ENCODE data around the gene SPRR4. TPM values are rescaled to one million over a fixed set of nuclear protein-coding genes. Genes with fewer than 3 reads are reported as not detected.

SPRR4 gene
- total RNA-seq, 1 experiment from 2014 or later: not detected

- ATAC-seq: no peak
- H3K9me3 Mint-ChIP-seq: no peaks in the 10 kb centered on the region
- no peaks in the 10 kb centered on the region for H3K36me3 Mint-ChIP-seq
- ChIA-PET POLR2A (no interaction called here), CTCF (interaction anchor here (1.1 to 1.5 kb wide), 2 partner anchors 20 to 211 kb away, joined by 3 to 6 read pairs; no protein-coding TSS in a partner anchor)
- no peak overlapping the region for H3K27ac Mint-ChIP-seq
- H3K4me1 Mint-ChIP-seq: 0 out of 2 replicates have a peak, but pooled peaks cover 7% of the 10 kb centered on the region
- DNase-seq (ENCODE audit: low spot score): no peak
- no peak overlapping the region for H3K4me3 Mint-ChIP-seq
- peaks cover 24% of the 10 kb centered on the region for H3K27me3 Mint-ChIP-seq (ENCODE audit: low read depth)
- TF ChIP-seq PREB (CRISPR knock-in tag; IDR thresholded peaks at IDR 0.05; ENCODE audit: borderline replicate concordance) (no peak), HMGA2 (CRISPR knock-in tag; IDR thresholded peaks at IDR 0.05) (no peak), IRF2 (CRISPR knock-in tag; IDR thresholded peaks at IDR 0.05; ENCODE audit: borderline replicate concordance, low read depth) (no peak), ARID4B (CRISPR knock-in tag; IDR thresholded peaks at IDR 0.05; ENCODE audit: borderline replicate concordance) (no peak), SP1 (CRISPR knock-in tag; conservative IDR thresholded peaks at IDR 0.05) (no peak), JAZF1 (CRISPR knock-in tag; IDR thresholded peaks at IDR 0.05) (no peak), MAX (CRISPR knock-in tag; IDR thresholded peaks at IDR 0.05) (no peak), CDX4 (CRISPR knock-in tag; IDR thresholded peaks at IDR 0.05; ENCODE audit: borderline replicate concordance) (no peak), ZMAT4 (CRISPR knock-in tag; IDR thresholded peaks at IDR 0.05) (no peak), GRHL2 (CRISPR knock-in tag; IDR thresholded peaks at IDR 0.05; ENCODE audit: insufficient replicate concordance, severe bottlenecking) (no peak), JUN (CRISPR knock-in tag; IDR thresholded peaks at IDR 0.05) (no peak), GTF2I (CRISPR knock-in tag; conservative IDR thresholded peaks at IDR 0.05) (no peak), NFYB (CRISPR knock-in tag; conservative IDR thresholded peaks at IDR 0.05; ENCODE audit: low read depth) (no peak), NFE2L1 (CRISPR knock-in tag; IDR thresholded peaks at IDR 0.05) (no peak), ELF4 (CRISPR knock-in tag; IDR thresholded peaks at IDR 0.05; ENCODE audit: low read depth) (no peak), ZBTB21 (CRISPR knock-in tag; IDR thresholded peaks at IDR 0.05; ENCODE audit: borderline replicate concordance) (no peak), ZNF416 (CRISPR knock-in tag; IDR thresholded peaks at IDR 0.05) (no peak)
- TF ChIP-seq, protein P1, sequence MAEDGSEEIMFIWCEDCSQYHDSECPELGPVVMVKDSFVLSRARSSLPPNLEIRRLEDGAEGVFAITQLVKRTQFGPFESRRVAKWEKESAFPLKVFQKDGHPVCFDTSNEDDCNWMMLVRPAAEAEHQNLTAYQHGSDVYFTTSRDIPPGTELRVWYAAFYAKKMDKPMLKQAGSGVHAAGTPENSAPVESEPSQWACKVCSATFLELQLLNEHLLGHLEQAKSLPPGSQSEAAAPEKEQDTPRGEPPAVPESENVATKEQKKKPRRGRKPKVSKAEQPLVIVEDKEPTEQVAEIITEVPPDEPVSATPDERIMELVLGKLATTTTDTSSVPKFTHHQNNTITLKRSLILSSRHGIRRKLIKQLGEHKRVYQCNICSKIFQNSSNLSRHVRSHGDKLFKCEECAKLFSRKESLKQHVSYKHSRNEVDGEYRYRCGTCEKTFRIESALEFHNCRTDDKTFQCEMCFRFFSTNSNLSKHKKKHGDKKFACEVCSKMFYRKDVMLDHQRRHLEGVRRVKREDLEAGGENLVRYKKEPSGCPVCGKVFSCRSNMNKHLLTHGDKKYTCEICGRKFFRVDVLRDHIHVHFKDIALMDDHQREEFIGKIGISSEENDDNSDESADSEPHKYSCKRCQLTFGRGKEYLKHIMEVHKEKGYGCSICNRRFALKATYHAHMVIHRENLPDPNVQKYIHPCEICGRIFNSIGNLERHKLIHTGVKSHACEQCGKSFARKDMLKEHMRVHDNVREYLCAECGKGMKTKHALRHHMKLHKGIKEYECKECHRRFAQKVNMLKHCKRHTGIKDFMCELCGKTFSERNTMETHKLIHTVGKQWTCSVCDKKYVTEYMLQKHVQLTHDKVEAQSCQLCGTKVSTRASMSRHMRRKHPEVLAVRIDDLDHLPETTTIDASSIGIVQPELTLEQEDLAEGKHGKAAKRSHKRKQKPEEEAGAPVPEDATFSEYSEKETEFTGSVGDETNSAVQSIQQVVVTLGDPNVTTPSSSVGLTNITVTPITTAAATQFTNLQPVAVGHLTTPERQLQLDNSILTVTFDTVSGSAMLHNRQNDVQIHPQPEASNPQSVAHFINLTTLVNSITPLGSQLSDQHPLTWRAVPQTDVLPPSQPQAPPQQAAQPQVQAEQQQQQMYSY (CRISPR knock-in tag; IDR thresholded peaks at IDR 0.05): no peak
These were observed 10.9 kb downstream of the SPRR4 start for GRCh38 chr1:152981146-152981871.

Measured in WTC11 (cell line).